K562 (cell line): ENCODE results near the gene PPM1H. TPM values are rescaled to one million over a fixed set of nuclear protein-coding genes. Genes with fewer than 3 reads are reported as not detected.

ENCODE experiments used
- ATAC-seq: fragments of 200-7000 bp; cut with Tn5 transposase; 3 replicates; pipeline ENCODE4 v1.9.1; 2020; ENCODE audit warnings: moderate library complexity
- BruUV-seq: library from RNA; stranded (reverse); fragments of 400-500 nt; replicated peaks from 2 replicates; lab custom pipeline; 2021; lab: Mats Ljungman, UMichigan
- CTCF ChIA-PET: fragments of 300-600 bp; formaldehyde crosslinking; extraction: SDS; loops from one replicate; lab custom pipeline; 2021; ENCODE audit warnings: low intra/inter-chr PET ratio; lab: Yijun Ruan, JAX
- POLR2A ChIA-PET: fragments of 300-600, 350-650 bp; sonication (Branson Sonifier 250); formaldehyde crosslinking; extraction: SDS; loops from one replicate; lab custom pipeline; 2021; ENCODE audit warnings: antibody characterized with exemption, inconsistent platforms; lab: Yijun Ruan, JAX
- DNase-seq, 4 experiments: peaks; one replicate each; pipeline versions ENCODE4 v3.0.0 to v3.0.0-alpha.2; 2011 to 2018; ENCODE audit warnings: low spot score in 3 of 4, mixed read lengths in 3 of 4; ENCODE audit errors: extremely low read depth in 1 of 4
- FAIRE-seq: peaks from 2 replicates; lab custom pipeline; 2011; peaks lifted over from hg19 to GRCh38; lab: Jason Lieb, UNC
- H2AFZ ChIP-seq: 2 replicates; pipeline ENCODE4 v1.6.0; 2011; ENCODE audit warnings: low read depth, low read length, control low read depth, inconsistent platforms
- H3K27ac ChIP-seq: fragments of 200-600 bp; 3 replicates; pipeline ENCODE4 v1.8.0; 2011; ENCODE audit warnings: low read depth, mild to moderate bottlenecking, control low read depth, inconsistent platforms, low read length, moderate library complexity, mixed read lengths; ENCODE audit errors: extremely low read depth
- H3K27me3 ChIP-seq, 2 experiments: fragments of 300-600 bp in 1 of 2; 2 replicates in 1 of 2; 3 replicates in 1 of 2; pipeline versions ENCODE4 v1.6.0 to v1.8.0; 2011; ENCODE audit warnings: inconsistent platforms in 2 of 2, low read length in 2 of 2, mild to moderate bottlenecking in 1 of 2, mixed read lengths in 1 of 2, moderate library complexity in 1 of 2; ENCODE audit not compliant: control insufficient read depth in 2 of 2, insufficient read depth in 2 of 2
- H3K36me3 ChIP-seq: fragments of 300-600 bp; 3 replicates; pipeline ENCODE4 v1.8.0; 2011; ENCODE audit warnings: mild to moderate bottlenecking, low read length, inconsistent platforms; ENCODE audit not compliant: control insufficient read depth, insufficient read depth
- H3K4me1 ChIP-seq, 2 experiments: fragments of 200-600 bp in 1 of 2; replicated peaks in 1 of 2; 2 replicates in 1 of 2; 3 replicates in 1 of 2; pipeline versions ENCODE4 v1.5.1 to v1.8.0; 2011; ENCODE audit warnings: inconsistent platforms in 2 of 2, low read length in 2 of 2, mild to moderate bottlenecking in 1 of 2, mixed read lengths in 1 of 2, moderate library complexity in 1 of 2; ENCODE audit not compliant: control insufficient read depth in 2 of 2, insufficient read depth in 2 of 2
- H3K4me2 ChIP-seq: 2 replicates; pipeline ENCODE4 v1.6.1; 2011; ENCODE audit warnings: low read length, control low read depth, inconsistent platforms, mixed read lengths; ENCODE audit not compliant: insufficient read depth
- H3K4me3 ChIP-seq: fragments of 200-600 bp; sonication (generic), shearing (Covaris generic); 2 replicates; pipeline ENCODE4 v1.5.1; 2016; ENCODE audit warnings: control low read depth, inconsistent platforms
- H3K79me2 ChIP-seq: fragments of 200-600 bp; 3 replicates; pipeline ENCODE4 v1.8.0; 2011; ENCODE audit warnings: low read length, inconsistent platforms; ENCODE audit not compliant: control insufficient read depth, insufficient read depth
- H3K9ac ChIP-seq, 2 experiments: 2 replicates each; pipeline versions ENCODE4 v1.6.0 to v1.6.1; 2011; ENCODE audit warnings: low read depth in 2 of 2, low read length in 2 of 2, control low read depth in 1 of 2, inconsistent platforms in 1 of 2, mild to moderate bottlenecking in 1 of 2, mixed read lengths in 1 of 2; ENCODE audit not compliant: insufficient read depth in 1 of 2
- H3K9me1 ChIP-seq: one replicate; pipeline ENCODE4 v1.6.0; 2011; ENCODE audit warnings: inconsistent platforms, mild to moderate bottlenecking, low read length, moderate library complexity; ENCODE audit not compliant: control insufficient read depth, insufficient read depth
- H3K9me3 ChIP-seq: replicated peaks from 2 replicates; pipeline ENCODE4 v1.5.1; 2011; ENCODE audit warnings: low read depth, low read length, inconsistent platforms; ENCODE audit not compliant: control insufficient read depth, insufficient read depth
- H4K20me1 ChIP-seq: replicated peaks from 2 replicates; pipeline ENCODE4 v1.6.1; 2011; ENCODE audit warnings: low read length, inconsistent platforms, mixed read lengths; ENCODE audit not compliant: control insufficient read depth, insufficient read depth
- ATF1 ChIP-seq, 2 experiments: fragments of 450-650 bp in 1 of 2; IDR thresholded peaks; 2 replicates each; pipeline ENCODE4 v1.6.1; 2016; ENCODE audit warnings: missing compliant biosample characterization in 1 of 2, missing genetic modification characterization in 1 of 2
- GABPB2 ChIP-seq: fragments of 250-450 bp; sonication (Bioruptor Pico); conservative IDR thresholded peaks from 2 replicates; pipeline ENCODE4 v1.5.1; 2021; ENCODE audit warnings: mild to moderate bottlenecking
- NFIC ChIP-seq: fragments of 450-650 bp; IDR thresholded peaks from 2 replicates; pipeline ENCODE4 v1.6.1; 2017; ENCODE audit warnings: mild to moderate bottlenecking, inconsistent platforms
- TEAD4 ChIP-seq, 2 experiments: sonication (generic) in 1 of 2; formaldehyde crosslinking in 1 of 2; IDR thresholded peaks; 2 replicates each; pipeline versions ENCODE4 v1.6.1 to v1.8.0; 2012 to 2022; ENCODE audit warnings: borderline replicate concordance in 1 of 2, inconsistent platforms in 1 of 2, low read length in 1 of 2, mild to moderate bottlenecking in 1 of 2, missing genetic modification reagents in 1 of 2
- ZNF224 ChIP-seq: sonication (generic); formaldehyde crosslinking; IDR thresholded peaks from 2 replicates; pipeline ENCODE4 v1.8.0; 2022; ENCODE audit warnings: mild to moderate bottlenecking, missing genetic modification reagents
- ZNF407 ChIP-seq: fragments of 450-650 bp; IDR thresholded peaks from 2 replicates; pipeline ENCODE4 v1.6.1; 2016; ENCODE audit warnings: low read depth
- ZNF436 ChIP-seq: fragments of 250-450, 450-650 bp; sonication (Bioruptor Pico); formaldehyde crosslinking; IDR thresholded peaks from 2 replicates; pipeline ENCODE4 v1.7.0; 2020; ENCODE audit warnings: mild to moderate bottlenecking
- ZNF511 ChIP-seq: sonication (generic); formaldehyde crosslinking; IDR thresholded peaks from 2 replicates; pipeline ENCODE4 v1.8.0; 2022; ENCODE audit warnings: mild to moderate bottlenecking, missing genetic modification reagents
- ZNF639 ChIP-seq, 2 experiments: fragments of 200-800 bp in 1 of 2; sonication (Bioruptor generic) in 1 of 2; sonication (generic) in 1 of 2; formaldehyde crosslinking in 1 of 2; IDR thresholded peaks in 1 of 2; conservative IDR thresholded peaks in 1 of 2; 2 replicates each; pipeline versions ENCODE4 v1.5.0 to v1.6.1; 2016 to 2020; ENCODE audit warnings: missing compliant biosample characterization in 1 of 2, missing genetic modification characterization in 1 of 2, missing genetic modification reagents in 1 of 2
- WGBS: fragments of 100-300 bp; shearing (Covaris generic); methylation state at CpG from one replicate; pipeline ENCODE4 v1.1.6; 2016; ENCODE audit warnings: low coverage, mixed read lengths; ENCODE audit not compliant: insufficient coverage; ENCODE audit errors: missing lambda C conversion rate; 5-methylcytosine and 5-hydroxymethylcytosine counted together
- in situ Hi-C: fragments of 300-500 bp; cut with MboI; formaldehyde crosslinking; loops from 4 replicates; pipeline ENCODE4 v1.15.0; 2018; ENCODE audit warnings: inconsistent platforms, mixed read lengths
- intact Hi-C: fragments of 100-400 bp; cut with micrococcal nuclease; formaldehyde crosslinking; loops from 2 replicates; pipeline ENCODE4 v1.14.2; 2022
- polyA plus RNA-seq, 8 experiments: library from polyadenylated mRNA; depleted of rRNA in 4 of 8; stranded (reverse) in 5 of 8; unstranded in 3 of 8; fragments of >200 nt; fragmentation: Nextera tagmentation in 2 of 8; fragmentation: Illumina TruSeq in 1 of 8; extraction: Ambion mirVana in 2 of 8; extraction: Trizol in 1 of 8; gene quantifications; 2 replicates each; pipeline versions ENCODE4 v1.2.1 to v1.2.3, GENCODE V29; 2011 to 2014; ENCODE audit warnings: inconsistent platforms in 1 of 8, missing spikeins in 1 of 8
- total RNA-seq, 7 experiments: library from RNA; depleted of rRNA in 6 of 7; stranded (reverse); fragments of >200 nt in 6 of 7; fragmentation: Illumina TruSeq in 2 of 7; extraction: Trizol in 2 of 7; gene quantifications; 2 replicates each; pipeline versions ENCODE4 v1.2.1 to v1.2.3, GENCODE V29; 2011 to 2021; ENCODE audit warnings: low replicate concordance in 1 of 7

Gene PPM1H
- total and polyA plus RNA-seq, 9 of the 15 experiments (the other 6 are each of a cell fraction or from before 2014, with no cell fraction given): 5.3 to 29.3 (median 11.3) TPM

- TF ChIP-seq ZNF407: no peak
- TF ChIP-seq, all 486 proteins: peak for 0
Observed at GRCh38 chr12:62882140-62882539, 52.8 kb downstream of the PPM1H start (continued).

GRCh38 chr12:62879691-62880090 lies 55.3 kb downstream of the PPM1H start:
- no peaks in the 10 kb centered on the region for H3K9me3 ChIP-seq
- no peak for TF ChIP-seq NFIC
- TF ChIP-seq ZNF436 (CRISPR knock-in tag): no peak
- TF ChIP-seq ZNF511 (CRISPR knock-in tag): no peak
- no peak for TF ChIP-seq ATF1 (CRISPR knock-in tag; IDR thresholded peaks at IDR 0.05)
- no peak for TF ChIP-seq ATF1 (tag; IDR thresholded peaks at IDR 0.05)
- TF ChIP-seq ZNF224: no peak
- TF ChIP-seq GABPB2 (CRISPR knock-in tag): no peak
- no peak for TF ChIP-seq ZNF639 (CRISPR knock-in tag; conservative IDR thresholded peaks at IDR 0.05 in 1 of 2, IDR thresholded peaks at IDR 0.05 in 1 of 2)
- TF ChIP-seq TEAD4 (IDR thresholded peaks at IDR 0.05; ENCODE audit: low read length): no peak
- no peak for TF ChIP-seq TEAD4 (CRISPR knock-in tag; IDR thresholded peaks at IDR 0.05; ENCODE audit: borderline replicate concordance)
- H3K9ac ChIP-seq: no peak overlapping the region
- ChIA-PET CTCF (no interaction called here), POLR2A (no interaction called here)
- H3K79me2 ChIP-seq: no peaks in the 10 kb centered on the region
- H3K36me3 ChIP-seq: peaks cover 8% of the 10 kb centered on the region; the same call in 1 of the 3 replicates
- H3K4me2 ChIP-seq: no peak overlapping the region
- no peaks in the 10 kb centered on the region for H4K20me1 ChIP-seq
- no peak for ATAC-seq
- H2AFZ ChIP-seq: no peak overlapping the region
- in situ Hi-C loops (no loop called here), intact Hi-C loops (no loop called here)
- no TSS peak for BruUV-seq
- WGBS: 54% methylated on average over 1 of the region's 1 CpG
- no peaks in the 10 kb centered on the region for H3K9me1 ChIP-seq
- H3K4me1 ChIP-seq: peaks cover 0 to 5% of the 10 kb centered on the region in 2 experiments; a peak in 2 of 5 replicates
- H3K4me3 ChIP-seq: no peak overlapping the region
- H3K27me3 ChIP-seq: no peaks in the 10 kb centered on the region
- no peak for FAIRE-seq
- H3K27ac ChIP-seq: no peak overlapping the region
- DNase-seq: no peak
